GM12878 (cell line): ENCODE data around the gene MUC12.

Source experiments
- EZH2 ChIP-seq: IDR thresholded peaks from 2 replicates; pipeline ENCODE4 v1.6.1; 2012; ENCODE audit warnings: low read depth, mild to moderate bottlenecking, control low read depth, inconsistent platforms, low read length, borderline replicate concordance; ENCODE audit not compliant: control insufficient read depth
- GABPA ChIP-seq: IDR thresholded peaks from 2 replicates; pipeline ENCODE4 v1.6.1; 2014; ENCODE audit warnings: antibody characterized with exemption, low read depth, mild to moderate bottlenecking, inconsistent platforms
- JUND ChIP-seq: IDR thresholded peaks from 2 replicates; pipeline ENCODE4 v1.6.1; 2012; ENCODE audit warnings: low read depth, mild to moderate bottlenecking, low read length, improper control_type of control experiment, moderate library complexity
- NFIC ChIP-seq: IDR thresholded peaks from 2 replicates; pipeline ENCODE4 v1.6.1; 2012; ENCODE audit warnings: low read depth, mild to moderate bottlenecking, inconsistent platforms, low read length, moderate library complexity
- NR2C1 ChIP-seq: fragments of 450-650 bp; IDR thresholded peaks from 2 replicates; pipeline ENCODE4 v1.6.1; 2017; ENCODE audit warnings: antibody characterized with exemption, mild to moderate bottlenecking, moderate library complexity
- POU2F2 ChIP-seq: IDR thresholded peaks from 3 replicates; pipeline ENCODE4 v1.6.1; 2011; ENCODE audit warnings: low read depth, mild to moderate bottlenecking, low read length, borderline replicate concordance
- SP1 ChIP-seq: IDR thresholded peaks from one replicate; pipeline ENCODE4 v1.6.1; 2011; ENCODE audit warnings: low read depth, low read length
- SUZ12 ChIP-seq: fragments of 200-600 bp; sonication (generic); IDR thresholded peaks from one replicate; pipeline ENCODE4 v1.6.1; 2018; ENCODE audit warnings: antibody characterized with exemption, mild to moderate bottlenecking; ENCODE audit not compliant: unreplicated experiment
- TCF12 ChIP-seq: IDR thresholded peaks from 2 replicates; pipeline ENCODE4 v1.6.1; 2011; ENCODE audit warnings: low read depth, mild to moderate bottlenecking, low read length
- TF ChIP-seq, protein P1 (sequence below), 3 experiments: IDR thresholded peaks in 2 of 3; conservative IDR thresholded peaks in 1 of 3; 2 replicates each; pipeline ENCODE4 v1.5.1; 2011; ENCODE audit warnings: low read depth in 3 of 3, low read length in 3 of 3, mild to moderate bottlenecking in 3 of 3, control low read depth in 2 of 3, moderate library complexity in 2 of 3, inconsistent platforms in 1 of 3, mixed read lengths in 1 of 3; ENCODE audit not compliant: control insufficient read depth in 2 of 3, insufficient read depth in 1 of 3; ENCODE audit errors: extremely low read depth in 1 of 3
- TF ChIP-seq, protein P2 (sequence below): fragments of 450-650 bp; IDR thresholded peaks from 2 replicates; pipeline ENCODE4 v1.6.1; 2018; ENCODE audit warnings: borderline replicate concordance, mild to moderate bottlenecking; ENCODE audit not compliant: partially characterized antibody

DNA sequence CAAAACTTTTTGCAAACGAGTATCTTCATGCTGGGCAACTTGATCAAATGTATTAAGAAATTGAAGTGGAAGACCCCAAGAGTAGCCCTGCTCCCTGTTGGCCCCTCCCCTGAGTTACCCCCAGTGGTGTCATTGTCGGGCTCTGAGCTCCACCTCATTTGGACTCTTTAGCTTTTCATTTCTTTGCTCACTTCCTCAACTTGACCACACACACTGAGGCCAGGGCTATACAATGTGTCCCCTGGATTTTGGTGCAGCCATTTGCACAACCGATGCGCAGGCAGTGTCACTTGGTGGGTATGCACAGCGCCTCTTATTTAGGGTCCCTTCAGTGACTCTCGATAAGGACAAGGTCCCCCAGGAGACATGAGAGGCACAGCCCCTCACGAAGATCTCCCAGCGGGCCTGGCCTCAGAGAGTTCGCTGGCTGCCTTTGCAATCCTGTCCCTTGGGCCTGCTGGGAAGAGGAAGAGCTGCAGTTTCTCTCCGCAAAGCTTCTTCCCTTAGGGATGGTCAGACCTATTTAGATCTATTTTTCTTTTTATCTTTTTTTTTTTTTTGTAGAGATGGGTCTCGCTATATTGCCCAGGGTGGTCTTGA lies 22.5 kb upstream of the MUC12 start:
- TF ChIP-seq EZH2 (no peak), JUND (no peak), SP1 (no peak), NFIC (no peak), TCF12 (no peak), POU2F2 (no peak), GABPA (no peak), NR2C1 (no peak), SUZ12 (no peak)
- TF ChIP-seq, protein P1, sequence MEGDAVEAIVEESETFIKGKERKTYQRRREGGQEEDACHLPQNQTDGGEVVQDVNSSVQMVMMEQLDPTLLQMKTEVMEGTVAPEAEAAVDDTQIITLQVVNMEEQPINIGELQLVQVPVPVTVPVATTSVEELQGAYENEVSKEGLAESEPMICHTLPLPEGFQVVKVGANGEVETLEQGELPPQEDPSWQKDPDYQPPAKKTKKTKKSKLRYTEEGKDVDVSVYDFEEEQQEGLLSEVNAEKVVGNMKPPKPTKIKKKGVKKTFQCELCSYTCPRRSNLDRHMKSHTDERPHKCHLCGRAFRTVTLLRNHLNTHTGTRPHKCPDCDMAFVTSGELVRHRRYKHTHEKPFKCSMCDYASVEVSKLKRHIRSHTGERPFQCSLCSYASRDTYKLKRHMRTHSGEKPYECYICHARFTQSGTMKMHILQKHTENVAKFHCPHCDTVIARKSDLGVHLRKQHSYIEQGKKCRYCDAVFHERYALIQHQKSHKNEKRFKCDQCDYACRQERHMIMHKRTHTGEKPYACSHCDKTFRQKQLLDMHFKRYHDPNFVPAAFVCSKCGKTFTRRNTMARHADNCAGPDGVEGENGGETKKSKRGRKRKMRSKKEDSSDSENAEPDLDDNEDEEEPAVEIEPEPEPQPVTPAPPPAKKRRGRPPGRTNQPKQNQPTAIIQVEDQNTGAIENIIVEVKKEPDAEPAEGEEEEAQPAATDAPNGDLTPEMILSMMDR (IDR thresholded peaks at IDR 0.05 in 2 of 3, conservative IDR thresholded peaks at IDR 0.05 in 1 of 3; ENCODE audit: control insufficient read depth in 2 of 3, extremely low read depth in 1 of 3, insufficient read depth in 1 of 3, low read depth in 3 of 3, low read length in 3 of 3) = no peak
- TF ChIP-seq, protein P2, sequence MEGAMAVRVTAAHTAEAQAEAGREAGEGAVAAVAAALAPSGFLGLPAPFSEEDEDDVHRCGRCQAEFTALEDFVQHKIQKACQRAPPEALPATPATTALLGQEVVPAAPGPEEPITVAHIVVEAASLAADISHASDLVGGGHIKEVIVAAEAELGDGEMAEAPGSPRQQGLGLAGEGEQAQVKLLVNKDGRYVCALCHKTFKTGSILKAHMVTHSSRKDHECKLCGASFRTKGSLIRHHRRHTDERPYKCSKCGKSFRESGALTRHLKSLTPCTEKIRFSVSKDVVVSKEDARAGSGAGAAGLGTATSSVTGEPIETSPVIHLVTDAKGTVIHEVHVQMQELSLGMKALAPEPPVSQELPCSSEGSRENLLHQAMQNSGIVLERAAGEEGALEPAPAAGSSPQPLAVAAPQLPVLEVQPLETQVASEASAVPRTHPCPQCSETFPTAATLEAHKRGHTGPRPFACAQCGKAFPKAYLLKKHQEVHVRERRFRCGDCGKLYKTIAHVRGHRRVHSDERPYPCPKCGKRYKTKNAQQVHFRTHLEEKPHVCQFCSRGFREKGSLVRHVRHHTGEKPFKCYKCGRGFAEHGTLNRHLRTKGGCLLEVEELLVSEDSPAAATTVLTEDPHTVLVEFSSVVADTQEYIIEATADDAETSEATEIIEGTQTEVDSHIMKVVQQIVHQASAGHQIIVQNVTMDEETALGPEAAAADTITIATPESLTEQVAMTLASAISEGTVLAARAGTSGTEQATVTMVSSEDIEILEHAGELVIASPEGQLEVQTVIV = no peak
